BLaER1 (cell line): ENCODE results near the gene USP35.

ENCODE experiments used
- H3K27ac ChIP-seq: shearing (Covaris generic); formaldehyde crosslinking; 2 replicates; pipeline ENCODE4 v1.8.1; 2022
- H3K27me3 ChIP-seq: shearing (Covaris generic); formaldehyde crosslinking; 2 replicates; pipeline ENCODE4 v1.8.1; 2022
- H3K36me3 ChIP-seq: shearing (Covaris generic); formaldehyde crosslinking; 2 replicates; pipeline ENCODE4 v1.8.1; 2022
- H3K4me1 ChIP-seq: shearing (Covaris generic); formaldehyde crosslinking; 2 replicates; pipeline ENCODE4 v1.8.1; 2022
- H3K4me2 ChIP-seq: shearing (Covaris generic); formaldehyde crosslinking; 2 replicates; pipeline ENCODE4 v1.8.1; 2022
- H3K4me3 ChIP-seq: shearing (Covaris generic); formaldehyde crosslinking; 2 replicates; pipeline ENCODE4 v1.8.1; 2022
- H3K9ac ChIP-seq: shearing (Covaris generic); formaldehyde crosslinking; 2 replicates; pipeline ENCODE4 v1.8.1; 2022
- H3K9me3 ChIP-seq: shearing (Covaris generic); formaldehyde crosslinking; 2 replicates; pipeline ENCODE4 v1.8.1; 2022
- H4K20me1 ChIP-seq: shearing (Covaris generic); formaldehyde crosslinking; 2 replicates; pipeline ENCODE4 v1.8.1; 2022
- Cebpa-rat ChIP-seq: shearing (Covaris generic); IDR thresholded peaks from 2 replicates; pipeline ENCODE4 v1.8.1; 2022

Gene USP35

DNA sequence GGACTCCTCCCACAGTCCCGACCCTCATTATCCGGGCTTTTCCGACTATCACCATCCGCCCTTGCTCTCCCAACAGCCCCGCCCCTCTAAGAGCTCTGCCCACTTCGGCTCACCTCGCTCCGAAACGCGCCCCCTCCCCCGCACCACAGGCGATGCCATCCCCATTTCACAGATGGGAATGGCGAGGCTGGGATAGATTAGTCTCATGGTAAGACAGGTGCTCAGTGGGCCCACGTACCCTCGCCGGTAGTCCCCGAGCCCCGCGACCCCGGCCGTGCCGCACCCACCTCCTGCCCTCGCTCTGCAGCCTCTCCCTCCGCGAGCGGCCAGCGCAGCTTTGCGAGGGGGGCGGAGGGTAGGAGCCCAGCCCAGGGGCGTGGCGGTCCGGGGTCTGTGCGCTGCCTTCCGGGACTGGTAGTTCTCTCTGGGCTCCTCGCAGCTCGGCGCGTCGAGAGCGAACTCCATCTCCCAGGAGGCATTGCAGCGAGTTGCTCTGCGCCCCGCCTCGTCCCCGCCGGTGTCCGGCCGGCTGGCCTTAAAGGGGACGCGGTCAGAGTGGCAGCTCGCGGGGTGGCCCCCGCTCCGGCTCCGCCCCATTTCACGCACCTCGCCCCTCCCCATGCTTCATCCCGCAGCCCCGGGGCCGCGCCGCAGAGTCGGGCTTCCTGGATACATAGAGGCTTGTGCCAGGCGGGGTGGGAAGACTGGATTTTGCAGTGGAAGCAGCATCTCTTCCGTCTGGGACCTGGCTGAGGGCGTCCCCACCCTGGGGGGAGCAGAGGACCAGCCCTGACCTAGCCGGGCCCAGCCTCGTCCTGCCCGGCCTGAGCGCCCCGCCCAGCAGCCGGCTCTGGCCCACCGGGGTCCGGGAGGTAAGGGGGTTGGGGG lies at the start of gene USP35, which contains the start of gene KCTD21:
TSS of gene USP35 (plus strand) at position 634 of the 888 bp plus-strand sequence. CDS start 7,327 bp downstream, outside the sequence.
TSS of gene KCTD21 (minus strand) at position 341 of the 888 bp plus-strand sequence. CDS start 14,072 bp downstream, outside the sequence.
- TF ChIP-seq Cebpa-rat = no peak
- Histone ChIP-seq H4K20me1 (no peaks in the 10 kb centered on the region), H3K4me1 (peaks cover 55% of the 10 kb centered on the region), H3K36me3 (no peaks in the 10 kb centered on the region), H3K27me3 (no peaks in the 10 kb centered on the region), H3K9me3 (no peaks in the 10 kb centered on the region), H3K9ac (peak within 1 kb of the TSS; percentile 84), H3K4me2 (peak within 1 kb of the TSS; percentile 93), H3K4me3 (peak within 1 kb of the TSS; percentile 92), H3K27ac (peak within 1 kb of the TSS; percentile 80)

DNA sequence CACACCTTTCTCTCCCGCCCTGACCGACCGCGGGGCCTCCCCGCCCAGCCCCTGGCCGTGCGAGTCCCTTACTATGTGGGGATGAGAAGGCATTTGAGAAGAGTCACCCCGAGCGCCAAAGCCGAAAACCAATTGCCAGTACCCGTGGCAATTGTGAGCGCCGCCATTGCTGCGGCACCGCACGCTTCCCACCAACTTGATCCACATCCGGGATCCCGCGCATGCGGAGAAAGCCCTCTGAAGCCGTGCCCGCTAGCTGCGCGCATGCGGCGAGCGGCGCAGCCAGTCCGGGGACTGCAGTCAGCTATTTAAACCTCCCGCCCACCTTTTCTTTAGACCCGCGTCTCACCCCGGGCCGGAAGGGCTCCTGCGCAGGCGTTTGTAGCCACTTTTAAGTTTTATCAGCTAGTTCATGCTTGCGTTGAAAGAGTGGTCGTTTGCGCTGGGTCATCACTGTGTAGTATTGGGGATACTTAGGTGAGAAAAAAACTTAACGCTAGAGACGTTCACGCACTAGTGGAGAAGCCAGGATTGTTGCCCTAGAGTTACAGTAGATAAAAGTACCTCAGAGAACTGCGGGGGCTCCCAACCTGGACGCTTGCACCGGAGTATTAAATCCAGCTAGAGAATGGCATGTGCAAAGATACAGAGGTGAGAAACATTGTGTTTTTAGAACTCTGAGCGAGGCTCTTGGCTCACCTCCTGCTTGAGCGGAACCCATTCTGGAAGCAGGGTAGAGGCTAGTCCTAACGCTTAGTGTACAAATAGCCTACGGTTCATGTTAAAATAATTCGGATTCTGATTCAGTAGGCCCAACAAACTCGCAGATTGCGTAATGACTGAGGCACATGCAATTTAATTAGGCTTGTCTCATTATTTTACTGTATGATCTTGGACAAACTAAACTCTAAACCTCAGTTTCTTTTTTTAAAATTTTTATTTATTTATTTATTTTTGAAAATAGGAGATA lies 49.0 kb upstream of the USP35 start, which contains the start of gene ALG8:
TSS of gene ALG8 (minus strand) at position 205 of the 970 bp plus-strand sequence. CDS start at position 167, 38 bp downstream.
- peak within 1 kb of the TSS; percentile 77 for H3K4me3 ChIP-seq
- TF ChIP-seq Cebpa-rat = peak; percentile 90
- H3K9ac ChIP-seq = peak within 1 kb of the TSS; percentile 87
- H3K27ac ChIP-seq = peak within 1 kb of the TSS; percentile 89
- no peaks in the 10 kb centered on the region for H3K27me3 ChIP-seq
- peak within 1 kb of the TSS; percentile 75 for H3K4me2 ChIP-seq
- peaks cover 44% of the 10 kb centered on the region for H3K4me1 ChIP-seq
- peaks cover 14% of the 10 kb centered on the region; the same call in 1 of the 2 replicates for H3K9me3 ChIP-seq
- no peaks in the 10 kb centered on the region for H4K20me1 ChIP-seq
- H3K36me3 ChIP-seq = peaks cover 34% of the 10 kb centered on the region

DNA sequence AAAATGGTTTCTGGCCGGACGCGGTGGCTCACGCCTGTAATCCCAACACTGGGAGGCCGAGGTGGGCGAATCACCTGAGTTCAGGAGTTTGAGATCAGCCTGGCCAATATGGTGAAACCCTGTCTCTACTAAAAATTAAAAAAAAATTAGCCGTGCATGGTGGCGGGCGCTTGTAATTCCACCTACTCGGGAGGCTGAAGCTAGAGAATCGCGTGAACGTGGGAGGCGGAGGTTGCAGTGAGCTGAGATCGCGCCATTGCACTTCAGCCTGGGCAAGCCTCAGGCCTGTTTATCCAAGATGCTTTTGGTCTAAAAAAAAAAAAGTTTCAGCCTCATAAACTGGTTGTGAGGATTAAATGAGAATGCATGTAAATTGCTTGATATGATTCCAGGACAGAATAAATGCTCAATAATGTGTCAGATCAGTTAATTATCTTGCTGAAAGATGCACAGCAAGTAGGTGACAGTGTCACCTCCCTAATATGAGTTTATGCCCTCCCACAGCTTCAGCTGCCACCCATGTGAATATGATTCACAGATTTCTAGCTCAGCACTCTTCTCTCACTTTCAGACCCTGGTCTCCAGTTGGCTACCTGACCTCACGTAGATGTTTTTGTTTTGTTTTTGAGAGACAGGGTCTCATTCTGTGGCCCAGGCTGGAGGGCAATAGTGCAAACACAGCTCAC lies 48.2 kb upstream of the USP35 start:
- Histone ChIP-seq H3K27me3 (no peaks in the 10 kb centered on the region), H3K4me3 (peak overlapping the region; percentile 77), H3K9ac (peak overlapping the region; percentile 87), H3K4me2 (peak overlapping the region; percentile 75), H3K27ac (no peak overlapping the region), H3K4me1 (peaks cover 44% of the 10 kb centered on the region), H4K20me1 (no peaks in the 10 kb centered on the region), H3K36me3 (peaks cover 26% of the 10 kb centered on the region), H3K9me3 (0 out of 2 replicates have a peak, but pooled peaks cover 8% of the 10 kb centered on the region)
- no peak for TF ChIP-seq Cebpa-rat

GRCh38 chr11:78145511-78146025 lies 43.2 kb upstream of the USP35 start:
- H4K20me1 ChIP-seq = no peaks in the 10 kb centered on the region
- no peaks in the 10 kb centered on the region for H3K27me3 ChIP-seq
- TF ChIP-seq Cebpa-rat = no peak
- H3K36me3 ChIP-seq = no peaks in the 10 kb centered on the region
- no peaks in the 10 kb centered on the region for H3K9me3 ChIP-seq
- H3K27ac ChIP-seq = no peak overlapping the region
- H3K4me2 ChIP-seq = no peak overlapping the region
- no peak overlapping the region for H3K9ac ChIP-seq
- peaks cover 24% of the 10 kb centered on the region for H3K4me1 ChIP-seq
- H3K4me3 ChIP-seq = no peak overlapping the region

GRCh38 chr11:78147807-78148206 lies 40.9 kb upstream of the USP35 start:
- Histone ChIP-seq H3K27ac (no peak overlapping the region), H3K4me1 (peaks cover 13% of the 10 kb centered on the region), H3K27me3 (no peaks in the 10 kb centered on the region), H4K20me1 (no peaks in the 10 kb centered on the region), H3K9ac (no peak overlapping the region), H3K36me3 (no peaks in the 10 kb centered on the region), H3K4me3 (no peak overlapping the region), H3K4me2 (no peak overlapping the region), H3K9me3 (no peaks in the 10 kb centered on the region)
- no peak for TF ChIP-seq Cebpa-rat

- Histone ChIP-seq H3K27ac (no peak overlapping the region), H3K4me2 (no peak overlapping the region), H3K9me3 (no peaks in the 10 kb centered on the region), H3K4me3 (no peak overlapping the region), H4K20me1 (no peaks in the 10 kb centered on the region), H3K36me3 (no peaks in the 10 kb centered on the region), H3K4me1 (no peaks in the 10 kb centered on the region), H3K9ac (no peak overlapping the region), H3K27me3 (no peaks in the 10 kb centered on the region)
- no peak for TF ChIP-seq Cebpa-rat
Measured at GRCh38 chr11:78149646-78150045, 39.1 kb upstream of the USP35 start.

GRCh38 chr11:78150346-78150745 lies 38.4 kb upstream of the USP35 start:
- Histone ChIP-seq H3K4me1 (no peaks in the 10 kb centered on the region), H3K9ac (no peak overlapping the region), H3K27ac (no peak overlapping the region), H3K4me3 (no peak overlapping the region), H3K27me3 (no peaks in the 10 kb centered on the region), H3K9me3 (no peaks in the 10 kb centered on the region), H3K36me3 (no peaks in the 10 kb centered on the region), H3K4me2 (no peak overlapping the region), H4K20me1 (no peaks in the 10 kb centered on the region)
- TF ChIP-seq Cebpa-rat = no peak

DNA sequence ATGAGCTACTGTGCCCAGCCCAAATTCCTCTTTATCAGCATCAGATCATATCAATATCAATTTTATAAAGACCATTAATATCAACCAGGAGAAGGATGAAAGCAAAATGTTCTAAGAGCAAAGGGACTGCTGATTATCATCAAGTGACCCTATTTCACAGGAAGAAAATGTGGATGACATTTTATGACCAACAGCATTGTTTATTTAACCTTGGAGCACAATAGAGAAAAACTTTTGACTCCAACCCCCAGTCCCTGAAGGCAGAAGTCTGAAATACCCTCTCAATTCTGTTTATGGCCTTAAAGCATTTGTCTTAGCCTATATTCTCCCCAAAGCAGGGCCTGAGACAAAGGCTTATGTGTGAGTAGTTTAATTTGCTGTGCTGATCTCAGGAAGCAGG lies 38.0 kb upstream of the USP35 start:
- H4K20me1 ChIP-seq = no peaks in the 10 kb centered on the region
- H3K4me2 ChIP-seq = no peak overlapping the region
- no peak for TF ChIP-seq Cebpa-rat
- H3K9me3 ChIP-seq = no peaks in the 10 kb centered on the region
- H3K4me3 ChIP-seq = no peak overlapping the region
- no peak overlapping the region for H3K27ac ChIP-seq
- no peak overlapping the region for H3K9ac ChIP-seq
- H3K36me3 ChIP-seq = no peaks in the 10 kb centered on the region
- H3K4me1 ChIP-seq = no peaks in the 10 kb centered on the region
- no peaks in the 10 kb centered on the region for H3K27me3 ChIP-seq

- Histone ChIP-seq H3K4me2 (no peak overlapping the region), H3K27ac (no peak overlapping the region), H3K4me1 (no peaks in the 10 kb centered on the region), H3K9ac (no peak overlapping the region), H3K4me3 (no peak overlapping the region), H4K20me1 (no peaks in the 10 kb centered on the region), H3K36me3 (no peaks in the 10 kb centered on the region), H3K9me3 (no peaks in the 10 kb centered on the region), H3K27me3 (no peaks in the 10 kb centered on the region)
- no peak for TF ChIP-seq Cebpa-rat
Measured at GRCh38 chr11:78151804-78152203, 36.9 kb upstream of the USP35 start.
